HG02610 (cell line): Measurements from ENCODE around the gene SLC16A1.
A peak's percentile ranks its signal among the peaks of the same experiment; 100 is the strongest.
"Not testable (repeated sequence)": the region's sequence is repeated elsewhere in the genome, so short reads cannot be mapped to it uniquely, and the experiment has no call there.

Experiments
- ATAC-seq: cut with Tn5 transposase; IDR thresholded peaks from one replicate; pipeline ENCODE4 v1.9.1; 2021; ENCODE audit warnings: mild to moderate bottlenecking, moderate library complexity; ENCODE audit not compliant: unreplicated experiment

The SLC16A1 gene

GRCh38 chr1:112955773-112956543, at the start of gene SLC16A1:
SLC16A1 (minus strand) TSS chr1:112956196; CDS start chr1:112929308, 26,888 bp downstream.
- ATAC-seq = peak; percentile 77

- ATAC-seq = no peak
These were observed 48.0 kb upstream of the SLC16A1 start for GRCh38 chr1:113003751-113004690.

- ATAC-seq = no peak
These were observed 46.3 kb upstream of the SLC16A1 start for GRCh38 chr1:113002297-113002696.

DNA sequence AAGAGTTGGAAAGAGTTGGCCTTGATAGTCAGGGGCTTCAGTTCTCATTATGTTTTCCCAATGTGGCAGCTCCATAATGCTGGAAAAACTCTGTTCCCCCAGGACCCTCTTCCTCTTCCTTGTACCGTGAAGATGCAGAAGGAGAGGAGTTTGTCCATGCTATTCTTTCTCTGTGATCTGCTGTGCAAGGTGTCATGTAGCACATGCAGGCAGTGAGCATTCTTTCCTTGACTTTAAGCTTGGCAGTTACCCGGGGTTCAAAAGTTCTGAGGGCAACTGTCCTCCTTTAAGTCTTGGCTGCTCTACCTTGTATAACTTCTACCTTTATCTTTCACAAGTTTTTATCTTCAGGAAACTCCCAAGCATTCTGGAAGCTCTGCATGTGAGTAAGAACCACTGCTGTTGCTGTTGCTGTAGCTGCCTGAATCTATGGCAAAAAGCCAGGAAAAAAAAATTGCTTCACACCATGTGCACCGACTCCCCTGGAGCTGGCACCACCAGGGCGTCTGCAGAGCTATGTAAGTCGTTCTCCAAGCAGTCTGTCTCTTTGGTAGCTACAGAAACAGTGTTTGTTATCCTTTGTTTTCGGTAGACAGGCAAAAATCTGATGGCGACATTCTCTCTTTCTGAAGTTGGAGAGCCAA, 42.7 kb upstream of the SLC16A1 start:
- ATAC-seq = no peak

DNA sequence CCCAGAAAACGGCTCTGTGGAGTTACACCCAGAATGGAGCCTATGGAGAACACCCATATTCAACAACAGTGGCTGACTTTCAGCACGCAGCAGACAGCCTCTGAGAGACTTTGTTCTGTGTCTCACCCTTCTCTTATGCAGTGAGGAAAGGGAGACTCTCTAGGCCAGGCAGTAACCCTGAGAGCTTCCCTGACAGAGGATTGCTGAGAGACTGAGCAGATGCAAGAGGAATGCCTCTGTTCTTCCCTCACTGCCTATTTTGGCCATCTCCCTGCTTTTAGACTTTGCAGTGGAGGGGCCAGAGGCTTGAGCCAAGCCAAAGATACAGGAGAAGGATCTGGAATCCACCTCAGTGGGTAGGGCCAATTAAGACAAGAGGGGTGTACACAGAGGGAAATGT, 41.8 kb upstream of the SLC16A1 start:
- no peak for ATAC-seq

DNA sequence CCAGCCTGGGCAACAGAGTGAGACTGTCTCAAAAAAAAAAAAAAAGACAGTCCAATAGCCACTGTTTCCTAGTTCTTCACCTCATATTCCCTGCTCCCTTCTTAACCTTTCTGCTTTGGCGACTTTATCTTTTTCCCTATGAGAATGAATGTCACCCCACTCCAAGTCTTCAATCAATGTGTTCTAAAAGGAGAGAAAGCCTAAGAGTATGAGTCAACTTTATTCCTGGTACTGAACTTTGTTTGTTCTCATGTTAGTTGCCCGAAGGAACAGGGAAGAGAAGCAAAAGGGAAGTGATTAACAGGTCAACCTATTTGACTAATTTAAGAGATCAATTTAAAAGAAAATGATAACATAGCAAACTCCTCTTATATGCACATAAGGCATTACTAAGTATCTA, 39.9 kb upstream of the SLC16A1 start:
- ATAC-seq = no peak

DNA sequence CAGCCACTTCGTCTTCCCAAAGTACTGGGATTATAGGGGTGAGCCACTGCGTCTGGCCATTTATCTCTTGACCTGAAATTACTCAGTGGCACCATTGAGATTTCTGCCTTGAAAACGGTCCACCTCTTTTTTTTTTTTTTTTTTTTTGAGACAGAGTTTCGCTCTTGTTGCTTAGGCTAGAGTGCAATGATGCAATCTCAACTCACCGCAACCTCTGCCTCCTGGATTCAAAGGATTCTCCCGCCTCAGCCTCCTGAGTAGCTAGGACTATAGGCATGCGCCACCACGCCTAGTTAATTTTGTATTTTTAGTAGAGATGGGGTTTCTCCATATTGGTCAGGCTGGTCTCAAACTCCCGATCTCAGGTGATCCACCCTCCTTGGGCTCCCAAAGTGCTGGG, 39.0 kb upstream of the SLC16A1 start:
- ATAC-seq = not testable (repeated sequence)

DNA sequence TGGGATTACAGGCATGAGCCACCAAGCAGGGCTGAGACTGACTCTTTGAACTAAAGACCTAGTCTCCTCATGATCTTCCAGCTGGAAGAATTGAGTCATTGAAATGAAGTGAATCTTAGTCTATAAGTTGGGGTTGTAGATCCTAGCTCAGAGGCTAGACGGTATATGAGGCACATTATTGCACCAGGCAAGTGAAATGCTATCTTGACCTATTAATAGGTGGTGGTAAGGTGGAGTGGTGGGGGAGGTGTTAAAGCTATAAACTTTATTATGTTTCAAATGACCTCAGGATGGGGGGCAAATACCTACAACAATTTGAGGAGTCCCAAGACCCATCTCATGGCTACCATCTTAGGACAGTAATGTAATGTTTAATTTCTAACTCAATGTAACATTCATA, 36.8 kb upstream of the SLC16A1 start:
- ATAC-seq = no peak

GRCh38 chr1:112991402-112992120, 35.6 kb upstream of the SLC16A1 start:
- no peak for ATAC-seq

GRCh38 chr1:112990271-112990670, 34.3 kb upstream of the SLC16A1 start:
- ATAC-seq = no peak

GRCh38 chr1:112988367-112988766, 32.4 kb upstream of the SLC16A1 start:
- ATAC-seq = no peak

GRCh38 chr1:112985123-112985522, 29.1 kb upstream of the SLC16A1 start:
- peak; percentile 79 for ATAC-seq

GRCh38 chr1:112983537-112984131, 27.6 kb upstream of the SLC16A1 start:
- no peak for ATAC-seq

DNA sequence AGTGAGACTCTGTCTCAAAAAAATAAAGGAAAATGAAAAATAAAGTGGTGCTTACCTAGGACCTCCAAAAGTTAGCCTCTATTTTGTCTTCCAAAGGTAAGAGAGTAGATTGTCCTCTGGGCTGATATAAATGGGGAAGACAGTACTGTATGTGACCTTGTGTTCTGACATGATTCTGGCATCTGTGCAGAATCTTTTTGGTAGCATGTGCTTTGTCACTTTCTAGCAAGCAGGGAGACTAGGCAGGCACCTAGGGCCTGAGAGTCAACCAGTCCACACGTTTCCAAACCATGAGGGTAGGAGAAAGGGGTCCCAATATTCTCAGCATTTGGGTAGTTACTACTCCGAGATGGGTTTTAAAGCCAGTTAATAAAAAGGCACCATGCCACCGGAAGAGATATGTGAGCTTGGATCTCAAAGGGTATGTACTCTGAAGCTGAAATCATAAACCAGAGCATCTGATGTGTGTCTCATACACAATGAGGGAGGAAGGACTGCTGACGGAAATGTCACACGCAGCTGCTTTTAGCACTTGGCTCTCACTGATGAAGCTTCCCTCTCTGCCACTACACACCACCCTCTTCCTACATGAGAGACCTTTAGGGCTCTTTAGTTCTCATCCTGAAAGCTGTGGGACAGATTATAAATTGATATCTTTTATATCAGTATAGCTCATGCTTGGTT, 27.0 kb upstream of the SLC16A1 start:
- ATAC-seq = no peak

DNA sequence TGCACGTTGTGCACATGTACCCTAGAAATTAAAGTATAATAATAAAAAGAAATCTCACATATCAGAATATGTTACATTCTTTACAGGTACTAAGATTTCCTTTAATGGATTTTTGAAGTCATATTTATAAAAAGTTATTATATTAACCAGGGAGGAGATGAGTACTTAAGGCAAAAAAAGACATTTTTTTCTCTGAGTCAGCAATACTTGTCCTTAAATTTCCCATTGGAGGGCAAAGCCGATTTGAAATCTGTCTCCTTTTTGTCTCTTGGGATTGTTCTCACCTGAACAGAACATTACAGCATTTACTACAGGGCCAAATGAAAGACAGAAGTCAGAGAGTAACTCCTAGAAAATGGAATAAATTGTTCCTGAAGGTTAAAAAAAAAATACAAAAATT, 26.3 kb upstream of the SLC16A1 start:
- ATAC-seq = no peak

DNA sequence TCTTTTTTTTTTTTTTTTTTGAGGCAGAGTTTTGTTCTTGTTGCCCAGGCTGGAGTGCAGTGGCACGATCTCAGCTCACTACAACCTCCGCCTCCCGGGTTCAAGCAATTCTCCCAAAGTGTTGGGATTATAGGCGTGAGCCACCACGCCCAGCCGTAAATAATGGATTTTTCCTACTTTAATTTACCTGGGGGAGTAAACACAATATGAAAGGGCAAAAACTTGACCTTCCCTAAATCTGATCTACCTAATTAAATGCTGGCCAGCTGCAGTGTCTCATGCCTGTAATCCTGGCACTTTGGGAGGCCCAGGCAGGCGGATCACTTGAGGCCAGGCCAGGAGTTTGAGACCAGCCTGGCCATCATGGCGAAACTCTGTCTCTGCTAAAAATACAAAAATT, 25.8 kb upstream of the SLC16A1 start:
- not testable (repeated sequence) for ATAC-seq

DNA sequence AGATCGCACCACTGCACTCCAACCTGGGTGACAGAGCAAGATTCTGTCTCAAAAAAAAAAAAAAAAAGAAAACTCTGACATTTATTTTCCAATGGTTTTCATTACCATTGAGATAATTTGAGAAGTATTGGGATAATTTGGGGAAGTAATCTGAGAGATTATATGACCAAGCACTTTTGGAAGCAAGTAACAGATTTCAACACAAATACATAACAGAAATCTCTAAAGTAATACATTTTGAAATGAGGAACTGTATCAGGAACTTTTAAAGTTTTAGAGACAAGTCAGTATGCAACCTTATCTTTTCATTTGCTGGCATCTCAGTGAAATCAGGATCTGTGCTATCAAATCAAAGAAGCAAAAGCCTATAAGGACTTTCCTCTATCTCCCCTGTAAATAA, 25.4 kb upstream of the SLC16A1 start:
- ATAC-seq = no peak

- ATAC-seq = no peak
These were observed 19.3 kb upstream of the SLC16A1 start for GRCh38 chr1:112975336-112975735.

GRCh38 chr1:112974646-112975045, 18.6 kb upstream of the SLC16A1 start:
- no peak for ATAC-seq

- no peak for ATAC-seq
These were observed 17.8 kb upstream of the SLC16A1 start for GRCh38 chr1:112973788-112974187.
